Ovary (tissue), 9 donors: Measurements from ENCODE around the gene SH2D7. TPM values are rescaled to one million over a fixed set of nuclear protein-coding genes. Genes with fewer than 3 reads are reported as not detected.

Experiments used
- DNase-seq, 5 donors: peaks; one replicate each; pipeline ENCODE4 v3.0.0-alpha.2; 2019 to 2020
- H3K27ac ChIP-seq, 2 donors: fragments of 200-600 bp; one replicate each; pipeline versions ENCODE4 v1.5.1 to v1.8.0; 2019 to 2022
- H3K27me3 ChIP-seq: fragments of 200-600 bp; one replicate; pipeline ENCODE4 v1.8.0; 2022
- H3K36me3 ChIP-seq: fragments of 200-600 bp; sonication (generic); one replicate; pipeline ENCODE4 v1.5.1; 2019
- H3K4me1 ChIP-seq: one replicate; pipeline ENCODE4 v1.8.1; 2013; ENCODE audit warnings: mild to moderate bottlenecking, moderate library complexity; ENCODE audit not compliant: insufficient read depth
- H3K4me3 ChIP-seq: fragments of 200-600 bp; sonication (generic); one replicate; pipeline ENCODE4 v1.5.1; 2017
- H3K9me3 ChIP-seq, 2 donors: fragments of 200-600 bp in 1 of 2; sonication (generic) in 1 of 2; one replicate each; pipeline versions ENCODE4 v1.5.1 to v1.8.1; 2013 to 2019; ENCODE audit warnings: mild to moderate bottlenecking in 1 of 2, moderate library complexity in 1 of 2
- CTCF ChIP-seq, 3 donors: fragments of 450-650 bp in 2 of 3; fragments of 200-600 bp in 1 of 3; IDR thresholded peaks; one replicate each; pipeline versions ENCODE4 v1.5.1 to v1.8.0; 2016 to 2022; ENCODE audit warnings: antibody characterized with exemption in 3 of 3, mild to moderate bottlenecking in 1 of 3
- EP300 ChIP-seq: sonication (generic); formaldehyde crosslinking; IDR thresholded peaks from one replicate; pipeline ENCODE4 v1.6.1; 2017; ENCODE audit warnings: antibody characterized with exemption
- POLR2A ChIP-seq: fragments of 450-650 bp; IDR thresholded peaks from one replicate; pipeline ENCODE4 v1.6.1; 2017; ENCODE audit warnings: antibody characterized with exemption, mild to moderate bottlenecking, moderate library complexity
- WGBS, 3 donors: extraction: QIAGEN DNeasy Blood & Tissue Kit in 1 of 3; methylation state at CpG; one replicate each; pipeline versions ENCODE4 v1.1.5 to v1.1.7; 2013 to 2017; 5-methylcytosine and 5-hydroxymethylcytosine counted together
- intact Hi-C, 4 donors: fragments of 100-400 bp; cut with DNase I; formaldehyde crosslinking; loops; one replicate each; pipeline versions ENCODE4 v1.11.0 to v1.15.1; 2022 to 2023
- polyA plus RNA-seq, 2 donors: library from polyadenylated mRNA; stranded (reverse); fragments of 200-250 nt in 1 of 2; fragments of 350-450 nt in 1 of 2; fragmentation: Illumina TruSeq in 1 of 2; extraction: RNeasy Lipid Tissue Mini Kit (QIAGEN cat#74804) in 1 of 2; gene quantifications; one replicate each; pipeline ENCODE4 v1.2.3, GENCODE V29; 2013 to 2014
- total RNA-seq, 7 donors: library from RNA; depleted of rRNA in 2 of 7; stranded (reverse); fragments of >200 nt in 2 of 7; fragmentation: NEBNext Ultra II Directional in 3 of 7; extraction: Animal tissue kit (Norgen Biotek cat#: 25700) in 3 of 7; gene quantifications; one replicate each; pipeline versions ENCODE4 v1.1.0 to v1.2.4, GENCODE V29; 2016 to 2023
- donor health status: DM: no; HTN: no; CAD: no; lungs with moderate emphysema.
- donor health status: DM: no; HTN: no; CAD: no.
- donor health status: Bipolar disorder and iron deficiency.
- donor health status: DM: yes; HTN: yes; CAD: no.
- donor health status: DM: no; HTN: no; CAD: no.
- donor health status: DM: yes; HTN: yes; CAD: no.

The SH2D7 gene
- total and polyA plus RNA-seq, 9 donors = not detected

- H3K9me3 ChIP-seq = no peaks in the 10 kb centered on the region
- intact Hi-C loops = no loop called here
- no peaks in the 10 kb centered on the region for H3K27me3 ChIP-seq
- H3K4me3 ChIP-seq = no peak overlapping the region
- H3K4me1 ChIP-seq = peaks cover 23% of the 10 kb centered on the region
- no peak overlapping the region for H3K27ac ChIP-seq
- no peaks in the 10 kb centered on the region for H3K36me3 ChIP-seq
- no peak for DNase-seq
- TF ChIP-seq EP300 (no peak), CTCF (IDR thresholded peaks at IDR 0.05) (no peak), POLR2A (no peak)
- 32 to 48% (median 41%) methylated on average over 1 of the region's 1 CpG for WGBS, 3 donors
Measured at GRCh38 chr15:78050826-78051225, 41.5 kb upstream of the SH2D7 start.

- no peaks in the 10 kb centered on the region for H3K36me3 ChIP-seq
- intact Hi-C loops = no loop called here
- no peak overlapping the region for H3K27ac ChIP-seq
- WGBS, 3 donors = 75 to 84% (median 80%) methylated on average over 3 of the region's 3 CpGs
- no peak for DNase-seq
- TF ChIP-seq EP300 = no peak
- no peak for TF ChIP-seq CTCF (IDR thresholded peaks at IDR 0.05)
- no peak for TF ChIP-seq POLR2A
- no peak overlapping the region for H3K4me3 ChIP-seq
- H3K9me3 ChIP-seq = no peaks in the 10 kb centered on the region
- no peaks in the 10 kb centered on the region for H3K27me3 ChIP-seq
- peaks cover 28% of the 10 kb centered on the region for H3K4me1 ChIP-seq
Measured at GRCh38 chr15:78051596-78051995, 40.8 kb upstream of the SH2D7 start.

GRCh38 chr15:78052001-78052401 lies 40.4 kb upstream of the SH2D7 start:
- no peaks in the 10 kb centered on the region for H3K36me3 ChIP-seq
- H3K27me3 ChIP-seq = no peaks in the 10 kb centered on the region
- TF ChIP-seq EP300 (no peak), POLR2A (no peak), CTCF (IDR thresholded peaks at IDR 0.05) (no peak)
- DNase-seq = no peak
- H3K9me3 ChIP-seq = no peaks in the 10 kb centered on the region
- no peak overlapping the region for H3K4me3 ChIP-seq
- intact Hi-C loops = no loop called here
- H3K27ac ChIP-seq = no peak overlapping the region
- peaks cover 28% of the 10 kb centered on the region for H3K4me1 ChIP-seq

GRCh38 chr15:78052545-78052944 lies 39.8 kb upstream of the SH2D7 start:
- no peak overlapping the region for H3K27ac ChIP-seq

More at GRCh38 chr15:78052545-78052944, 39.8 kb upstream of the SH2D7 start:
- no peak for DNase-seq
- no peaks in the 10 kb centered on the region for H3K36me3 ChIP-seq
- no peak for TF ChIP-seq CTCF (IDR thresholded peaks at IDR 0.05)
- no peak for TF ChIP-seq POLR2A
- no peak for TF ChIP-seq EP300
- 92 to 95% (median 93%) methylated on average over 5 of the region's 5 CpGs for WGBS, 3 donors
- no peaks in the 10 kb centered on the region for H3K9me3 ChIP-seq
- H3K27me3 ChIP-seq = no peaks in the 10 kb centered on the region
- intact Hi-C loops = no loop called here
- peaks cover 28% of the 10 kb centered on the region for H3K4me1 ChIP-seq
- no peak overlapping the region for H3K4me3 ChIP-seq
